Measurements from ENCODE around the gene TAF10.

TAF10 gene

GRCh38 chr11:6607190-6607795 is 4.7 kb downstream of the TAF10 start:
- no peak for DNase-seq

GRCh38 chr11:6606471-6607189 is 5.4 kb downstream of the TAF10 start:
- peak; percentile 97 for DNase-seq

- no peak for DNase-seq
Observed at GRCh38 chr11:6604790-6605189, 7.2 kb downstream of the TAF10 start.

GRCh38 chr11:6604081-6604626 is 7.9 kb downstream of the TAF10 start:
- no peak for DNase-seq

GRCh38 chr11:6603287-6604080 is 8.5 kb downstream of the TAF10 start, which contains the start of the genes ILK and RRP8:
Gene ILK, plus strand, starts transcription at chr11:6603774. Its CDS starts 498 bp downstream, at chr11:6604272.
Gene RRP8, minus strand, starts transcription at chr11:6603616. Its CDS starts 114 bp downstream, at chr11:6603502.
- peak; percentile 97 for DNase-seq

- DNase-seq = no peak
Observed at GRCh38 chr11:6602096-6602940, 9.7 kb downstream of the TAF10 start.

- no peak for DNase-seq
Observed at GRCh38 chr11:6601041-6601461, 11.0 kb downstream of the TAF10 start.

- DNase-seq = no peak
Observed at GRCh38 chr11:6599881-6600390, 12.1 kb downstream of the TAF10 start.

GRCh38 chr11:6599449-6599848 is 12.6 kb downstream of the TAF10 start:
- DNase-seq = no peak

GRCh38 chr11:6598555-6598954 is 13.5 kb downstream of the TAF10 start:
- no peak for DNase-seq

GRCh38 chr11:6596239-6596877 is 15.7 kb downstream of the TAF10 start:
- DNase-seq = no peak

- DNase-seq = no peak
Observed at GRCh38 chr11:6594142-6594768, 17.8 kb downstream of the TAF10 start.

- DNase-seq = no peak
Observed at GRCh38 chr11:6588018-6588417, 24.0 kb downstream of the TAF10 start.

- DNase-seq = no peak
Observed at GRCh38 chr11:6587360-6587953, 24.6 kb downstream of the TAF10 start.

GRCh38 chr11:6586434-6587359 is 25.3 kb downstream of the TAF10 start:
- no peak for DNase-seq

- DNase-seq = no peak
Observed at GRCh38 chr11:6584528-6584927, 27.5 kb downstream of the TAF10 start.

- DNase-seq = no peak
Observed at GRCh38 chr11:6583584-6583983, 28.4 kb downstream of the TAF10 start.

- DNase-seq = no peak
Observed at GRCh38 chr11:6579681-6580080, 32.3 kb downstream of the TAF10 start.

- no peak for DNase-seq
Observed at GRCh38 chr11:6578134-6578533, 33.9 kb downstream of the TAF10 start.
